ENCODE data around the gene KCNV2.

KCNV2 gene

GRCh38 chr9:2765250-2765880, 48.1 kb downstream of the KCNV2 start:
- Histone ChIP-seq H3K4me3 (ENCODE audit: low read length) (no peak overlapping the region), H3K4me1 (ENCODE audit: control insufficient read depth, insufficient read depth, low read length) (no peaks in the 10 kb centered on the region), H3K36me3 (ENCODE audit: insufficient read depth, low read length) (peaks cover 27% of the 10 kb centered on the region), H3K9me3 (replicated peaks; ENCODE audit: low read length) (no peaks in the 10 kb centered on the region), H3K4me2 (ENCODE audit: low read length) (no peak overlapping the region), H3K9ac (ENCODE audit: low read depth, low read length) (no peak overlapping the region), H3K27me3 (ENCODE audit: control insufficient read depth, insufficient read depth, low read length) (no peaks in the 10 kb centered on the region)

GRCh38 chr9:2767800-2768677, 50.7 kb downstream of the KCNV2 start:
- H3K36me3 ChIP-seq (ENCODE audit: insufficient read depth, low read length): peaks cover 44% of the 10 kb centered on the region
- H3K4me2 ChIP-seq (ENCODE audit: low read length): no peak overlapping the region
- no peaks in the 10 kb centered on the region for H3K27me3 ChIP-seq (ENCODE audit: control insufficient read depth, insufficient read depth, low read length)
- H3K9me3 ChIP-seq (replicated peaks; ENCODE audit: low read length): peaks cover 3% of the 10 kb centered on the region
- H3K9ac ChIP-seq (ENCODE audit: low read depth, low read length): no peak overlapping the region
- H3K4me3 ChIP-seq (ENCODE audit: low read length): no peak overlapping the region
- H3K4me1 ChIP-seq (ENCODE audit: control insufficient read depth, insufficient read depth, low read length): no peaks in the 10 kb centered on the region

- Histone ChIP-seq H3K4me2 (ENCODE audit: low read length) (no peak overlapping the region), H3K9me3 (replicated peaks; ENCODE audit: low read length) (peaks cover 13% of the 10 kb centered on the region), H3K4me1 (ENCODE audit: control insufficient read depth, insufficient read depth, low read length) (no peaks in the 10 kb centered on the region), H3K4me3 (ENCODE audit: low read length) (no peak overlapping the region), H3K27me3 (ENCODE audit: control insufficient read depth, insufficient read depth, low read length) (no peaks in the 10 kb centered on the region), H3K9ac (ENCODE audit: low read depth, low read length) (no peak overlapping the region), H3K36me3 (ENCODE audit: insufficient read depth, low read length) (peaks cover 61% of the 10 kb centered on the region)
These were observed 53.8 kb downstream of the KCNV2 start for GRCh38 chr9:2771087-2771486.

- Histone ChIP-seq H3K4me3 (ENCODE audit: low read length) (no peak overlapping the region), H3K9ac (ENCODE audit: low read depth, low read length) (no peak overlapping the region), H3K36me3 (ENCODE audit: insufficient read depth, low read length) (peaks cover 65% of the 10 kb centered on the region), H3K27me3 (ENCODE audit: control insufficient read depth, insufficient read depth, low read length) (no peaks in the 10 kb centered on the region), H3K4me1 (ENCODE audit: control insufficient read depth, insufficient read depth, low read length) (no peaks in the 10 kb centered on the region), H3K4me2 (ENCODE audit: low read length) (no peak overlapping the region), H3K9me3 (replicated peaks; ENCODE audit: low read length) (peaks cover 13% of the 10 kb centered on the region)
These were observed 54.4 kb downstream of the KCNV2 start for GRCh38 chr9:2771661-2772060.

- no peaks in the 10 kb centered on the region for H3K27me3 ChIP-seq (ENCODE audit: control insufficient read depth, insufficient read depth, low read length)
- peaks cover 68% of the 10 kb centered on the region for H3K36me3 ChIP-seq (ENCODE audit: insufficient read depth, low read length)
- no peak overlapping the region for H3K9ac ChIP-seq (ENCODE audit: low read depth, low read length)
- H3K4me2 ChIP-seq (ENCODE audit: low read length): no peak overlapping the region
- H3K9me3 ChIP-seq (replicated peaks; ENCODE audit: low read length): peaks cover 13% of the 10 kb centered on the region
- no peak overlapping the region for H3K4me3 ChIP-seq (ENCODE audit: low read length)
- peaks cover 3% of the 10 kb centered on the region for H3K4me1 ChIP-seq (ENCODE audit: control insufficient read depth, insufficient read depth, low read length)
These were observed 60.1 kb downstream of the KCNV2 start for GRCh38 chr9:2777454-2777853.

GRCh38 chr9:2778816-2779215, 61.5 kb downstream of the KCNV2 start:
- Histone ChIP-seq H3K4me1 (ENCODE audit: control insufficient read depth, insufficient read depth, low read length) (peaks cover 3% of the 10 kb centered on the region), H3K36me3 (ENCODE audit: insufficient read depth, low read length) (peaks cover 66% of the 10 kb centered on the region), H3K4me3 (ENCODE audit: low read length) (no peak overlapping the region), H3K27me3 (ENCODE audit: control insufficient read depth, insufficient read depth, low read length) (no peaks in the 10 kb centered on the region), H3K4me2 (ENCODE audit: low read length) (no peak overlapping the region), H3K9ac (ENCODE audit: low read depth, low read length) (no peak overlapping the region), H3K9me3 (replicated peaks; ENCODE audit: low read length) (peaks cover 4% of the 10 kb centered on the region)

Measured in skeletal muscle satellite cell (primary cell).